ENCODE data around the gene ZC3H7B.

ZC3H7B gene

GRCh38 chr22:41261541-41262249, 39.6 kb upstream of the ZC3H7B start:
- no peak overlapping the region for H3K27ac ChIP-seq (replicated peaks)
- no peak overlapping the region for H3K4me3 ChIP-seq (replicated peaks; ENCODE audit: insufficient read depth, low read length)
- H3K27me3 ChIP-seq (ENCODE audit: insufficient read depth, poor library complexity, severe bottlenecking), result no peaks in the 10 kb centered on the region
- DNase-seq (ENCODE audit: low read depth in 1 of 2, low spot score in 1 of 2), result no peak
- TF ChIP-seq CTCF (IDR thresholded peaks at IDR 0.05; ENCODE audit: insufficient read depth, low read length) (no peak), GABPA (IDR thresholded peaks at IDR 0.05; ENCODE audit: low read depth) (no peak), REST (IDR thresholded peaks at IDR 0.05; ENCODE audit: insufficient replicate concordance, low read depth) (no peak), SPI1 (IDR thresholded peaks at IDR 0.05; ENCODE audit: borderline replicate concordance, low read depth) (no peak), POLR2AphosphoS5 (IDR thresholded peaks at IDR 0.05; ENCODE audit: low read depth) (no peak)

GRCh38 chr22:41262250-41262765, 39.0 kb upstream of the ZC3H7B start:
- no peak for TF ChIP-seq REST (IDR thresholded peaks at IDR 0.05; ENCODE audit: insufficient replicate concordance, low read depth)
- no peak for TF ChIP-seq SPI1 (IDR thresholded peaks at IDR 0.05; ENCODE audit: borderline replicate concordance, low read depth)
- no peak for TF ChIP-seq CTCF (IDR thresholded peaks at IDR 0.05; ENCODE audit: insufficient read depth, low read length)
- no peak for TF ChIP-seq POLR2AphosphoS5 (IDR thresholded peaks at IDR 0.05; ENCODE audit: low read depth)
- no peak for TF ChIP-seq GABPA (IDR thresholded peaks at IDR 0.05; ENCODE audit: low read depth)
- DNase-seq (ENCODE audit: low read depth in 1 of 2, low spot score in 1 of 2), result no peak
- Histone ChIP-seq H3K27me3 (ENCODE audit: insufficient read depth, poor library complexity, severe bottlenecking) (no peaks in the 10 kb centered on the region), H3K4me3 (replicated peaks; ENCODE audit: insufficient read depth, low read length) (no peak overlapping the region), H3K27ac (replicated peaks) (no peak overlapping the region)

GRCh38 chr22:41263704-41264103, 37.6 kb upstream of the ZC3H7B start:
- Histone ChIP-seq H3K27ac (replicated peaks) (no peak overlapping the region), H3K4me3 (replicated peaks; ENCODE audit: insufficient read depth, low read length) (no peak overlapping the region), H3K27me3 (ENCODE audit: insufficient read depth, poor library complexity, severe bottlenecking) (no peaks in the 10 kb centered on the region)
- no peak for DNase-seq (ENCODE audit: low read depth in 1 of 2, low spot score in 1 of 2)
- TF ChIP-seq REST (IDR thresholded peaks at IDR 0.05; ENCODE audit: insufficient replicate concordance, low read depth), result no peak
- TF ChIP-seq POLR2AphosphoS5 (IDR thresholded peaks at IDR 0.05; ENCODE audit: low read depth), result no peak
- TF ChIP-seq SPI1 (IDR thresholded peaks at IDR 0.05; ENCODE audit: borderline replicate concordance, low read depth), result no peak
- TF ChIP-seq GABPA (IDR thresholded peaks at IDR 0.05; ENCODE audit: low read depth), result no peak
- TF ChIP-seq CTCF (IDR thresholded peaks at IDR 0.05; ENCODE audit: insufficient read depth, low read length), result no peak
